HG03469 (cell line): ENCODE measurements around the gene PURB.
"Not testable (repeated sequence)": the region's sequence is repeated elsewhere in the genome, so short reads cannot be mapped to it uniquely, and the experiment has no call there.

Source experiments
- ATAC-seq: cut with Tn5 transposase; IDR thresholded peaks from one replicate; pipeline ENCODE4 v1.9.1; 2021; ENCODE audit warnings: mild to moderate bottlenecking, moderate library complexity, moderate number of reproducible peaks; ENCODE audit not compliant: unreplicated experiment

The PURB gene

GRCh38 chr7:44885394-44886317, at the start of gene PURB:
Gene PURB, minus strand, starts transcription at chr7:44885530. Its CDS starts 182 bp downstream, at chr7:44885348.
- peak; percentile 84 for ATAC-seq

- ATAC-seq, result no peak
Measured at GRCh38 chr7:44935016-44935415, 49.7 kb upstream of the PURB start.

- not testable (repeated sequence) for ATAC-seq
Measured at GRCh38 chr7:44934510-44934909, 49.2 kb upstream of the PURB start.

GRCh38 chr7:44930921-44931320, 45.6 kb upstream of the PURB start:
- no peak for ATAC-seq

- ATAC-seq, result no peak
Measured at GRCh38 chr7:44922351-44922694, 37.0 kb upstream of the PURB start.

GRCh38 chr7:44921607-44922350, 36.4 kb upstream of the PURB start:
- no peak for ATAC-seq

GRCh38 chr7:44920119-44920518, 34.8 kb upstream of the PURB start:
- ATAC-seq, result no peak

- no peak for ATAC-seq
Measured at GRCh38 chr7:44918029-44918428, 32.7 kb upstream of the PURB start.

GRCh38 chr7:44917465-44917864, 32.1 kb upstream of the PURB start:
- no peak for ATAC-seq

GRCh38 chr7:44914992-44915607, 29.8 kb upstream of the PURB start:
- peak; percentile 54 for ATAC-seq

- no peak for ATAC-seq
Measured at GRCh38 chr7:44912775-44913347, 27.5 kb upstream of the PURB start.

GRCh38 chr7:44911911-44912310, 26.6 kb upstream of the PURB start:
- ATAC-seq, result no peak

GRCh38 chr7:44909596-44910389, 24.5 kb upstream of the PURB start:
- ATAC-seq, result no peak

GRCh38 chr7:44906965-44907364, 21.6 kb upstream of the PURB start:
- no peak for ATAC-seq

GRCh38 chr7:44905002-44905635, 19.8 kb upstream of the PURB start:
- no peak for ATAC-seq

GRCh38 chr7:44899443-44899842, 14.1 kb upstream of the PURB start:
- no peak for ATAC-seq

GRCh38 chr7:44898039-44898438, 12.7 kb upstream of the PURB start:
- ATAC-seq, result no peak

- no peak for ATAC-seq
Measured at GRCh38 chr7:44897309-44897708, 12.0 kb upstream of the PURB start.

GRCh38 chr7:44894888-44895580, 9.7 kb upstream of the PURB start:
- ATAC-seq, result no peak
